ENCODE data around the gene DOCK10. TPM values are rescaled to one million over a fixed set of nuclear protein-coding genes. Genes with fewer than 3 reads are reported as not detected.

The DOCK10 gene
- total RNA-seq, 1 donor, result 30.2 TPM

- DNase-seq (ENCODE audit: low read depth in 2 of 3, low spot score in 2 of 3), result no peak
Observed at GRCh38 chr2:224736227-224736626, 306.0 kb downstream of the DOCK10 start.

GRCh38 chr2:224734949-224735348 is 307.3 kb downstream of the DOCK10 start:
- no peak for DNase-seq (ENCODE audit: low read depth in 2 of 3, low spot score in 2 of 3)

GRCh38 chr2:224731665-224732064 is 310.6 kb downstream of the DOCK10 start:
- no peak for DNase-seq (ENCODE audit: low read depth in 2 of 3, low spot score in 2 of 3)

GRCh38 chr2:224729435-224729834 is 312.8 kb downstream of the DOCK10 start:
- DNase-seq (ENCODE audit: low read depth in 2 of 3, low spot score in 2 of 3), result no peak

- DNase-seq (ENCODE audit: low read depth in 2 of 3, low spot score in 2 of 3), result no peak
Observed at GRCh38 chr2:224724331-224724730, 317.9 kb downstream of the DOCK10 start.

- no peak for DNase-seq (ENCODE audit: low read depth in 2 of 3, low spot score in 2 of 3)
Observed at GRCh38 chr2:224723586-224724217, 318.6 kb downstream of the DOCK10 start.

GRCh38 chr2:224722770-224723169 is 319.5 kb downstream of the DOCK10 start:
- no peak for DNase-seq (ENCODE audit: low read depth in 2 of 3, low spot score in 2 of 3)

GRCh38 chr2:224722250-224722649 is 320.0 kb downstream of the DOCK10 start:
- DNase-seq (ENCODE audit: low read depth in 2 of 3, low spot score in 2 of 3), result no peak

- no peak for DNase-seq (ENCODE audit: low read depth in 2 of 3, low spot score in 2 of 3)
Observed at GRCh38 chr2:224716921-224717320, 325.3 kb downstream of the DOCK10 start.

- no peak for DNase-seq (ENCODE audit: low read depth in 2 of 3, low spot score in 2 of 3)
Observed at GRCh38 chr2:224716201-224716600, 326.1 kb downstream of the DOCK10 start, which contains the start of gene CCDC195. TSS of gene CCDC195 (minus strand) at chr2:224716365. CDS start at chr2:224716365, 0 bp downstream.

Small RNA genes within 50 kb of the gene (small RNA-seq; reads per million reads assigned to genes)
- not detected for gene MIR4439
